Effector memory CD4-positive, alpha-beta T cell (primary cell): ENCODE measurements around the gene CLEC16A.

Experiments used
- DNase-seq, 3 donors: peaks; one replicate each; pipeline ENCODE4 v3.0.0-alpha.2; 2020
- H3K27ac ChIP-seq: 2 replicates; pipeline ENCODE4 v1.7.0; 2013; ENCODE audit warnings: mild to moderate bottlenecking, low read length, moderate library complexity; ENCODE audit not compliant: insufficient read depth, poor library complexity, severe bottlenecking
- H3K27me3 ChIP-seq: replicated peaks from 2 replicates; pipeline ENCODE4 v1.7.0; 2013; ENCODE audit warnings: mild to moderate bottlenecking, low read length; ENCODE audit not compliant: insufficient read depth, control insufficient read depth, poor library complexity, severe bottlenecking
- H3K36me3 ChIP-seq: 2 replicates; pipeline ENCODE4 v1.7.0; 2013; ENCODE audit warnings: mild to moderate bottlenecking, low read length, moderate library complexity; ENCODE audit not compliant: control insufficient read depth, insufficient read depth
- H3K4me1 ChIP-seq: 2 replicates; pipeline ENCODE4 v1.7.0; 2013; ENCODE audit warnings: low read length, mild to moderate bottlenecking; ENCODE audit not compliant: control insufficient read depth, insufficient read depth, poor library complexity, severe bottlenecking
- H3K4me3 ChIP-seq: 2 replicates; pipeline ENCODE4 v1.7.0; 2013; ENCODE audit warnings: low read length, low read depth, mild to moderate bottlenecking; ENCODE audit not compliant: insufficient read depth, poor library complexity, severe bottlenecking
- H3K9me3 ChIP-seq: 2 replicates; pipeline ENCODE4 v1.7.0; 2013; ENCODE audit warnings: mild to moderate bottlenecking, low read length, moderate library complexity; ENCODE audit not compliant: control insufficient read depth

The CLEC16A gene

DNA sequence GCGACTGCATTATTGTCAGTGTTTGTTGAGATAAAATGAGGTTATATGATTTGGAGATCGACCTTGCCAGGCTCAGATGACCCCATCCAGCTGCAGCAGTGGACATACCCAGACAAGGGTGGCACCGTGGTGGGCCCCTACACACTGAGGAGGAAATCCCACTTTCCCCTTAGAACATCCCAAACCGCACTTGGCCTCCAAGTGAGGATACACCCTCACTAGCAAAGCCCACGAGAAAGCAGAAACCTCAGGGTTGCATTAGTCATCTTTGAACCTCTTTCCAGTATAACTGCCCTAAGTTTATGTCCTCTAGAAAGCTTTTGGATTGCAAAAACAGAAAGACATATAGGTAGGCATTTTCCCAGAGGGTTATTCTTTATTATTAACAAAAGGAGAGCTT is 101.5 kb downstream of the CLEC16A start:
- DNase-seq = no peak
- H3K36me3 ChIP-seq = peaks cover 29% of the 10 kb centered on the region

DNA sequence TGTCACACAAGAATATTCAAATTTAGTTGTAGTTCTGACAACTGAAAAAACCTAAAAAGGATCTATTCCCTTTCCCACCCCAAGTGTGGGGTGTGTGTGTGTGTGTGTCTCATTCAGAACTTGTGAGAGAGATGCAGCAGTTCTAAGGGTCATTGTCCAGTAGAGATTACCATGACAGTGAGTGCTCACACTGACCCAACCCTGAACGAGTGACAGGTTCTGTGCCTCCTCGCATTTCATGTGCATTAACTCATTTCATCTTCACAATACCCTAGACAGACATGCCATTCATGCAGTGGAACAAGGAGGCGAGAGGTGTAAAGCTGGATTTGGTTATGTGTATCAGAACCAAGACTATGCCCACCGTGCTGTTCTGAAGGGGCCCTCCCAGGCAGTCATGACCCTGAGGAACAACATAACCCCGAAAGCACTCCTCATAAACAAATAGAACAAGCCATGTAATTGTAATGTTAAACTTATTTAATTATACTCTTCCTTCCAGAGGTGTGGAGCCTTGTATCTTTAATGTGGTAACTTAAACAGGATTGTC is 102.1 kb downstream of the CLEC16A start:
- DNase-seq = no peak
- Histone ChIP-seq H3K27ac (no peak overlapping the region), H3K9me3 (no peaks in the 10 kb centered on the region), H3K4me1 (peaks cover 9% of the 10 kb centered on the region), H3K4me3 (no peak overlapping the region), H3K36me3 (peaks cover 25% of the 10 kb centered on the region), H3K27me3 (no peaks in the 10 kb centered on the region)

More for the DNA sequence above, 101.5 kb downstream of the CLEC16A start:
- Histone ChIP-seq H3K4me1 (peaks cover 3% of the 10 kb centered on the region), H3K9me3 (no peaks in the 10 kb centered on the region), H3K27me3 (no peaks in the 10 kb centered on the region), H3K27ac (no peak overlapping the region), H3K4me3 (no peak overlapping the region)

DNA sequence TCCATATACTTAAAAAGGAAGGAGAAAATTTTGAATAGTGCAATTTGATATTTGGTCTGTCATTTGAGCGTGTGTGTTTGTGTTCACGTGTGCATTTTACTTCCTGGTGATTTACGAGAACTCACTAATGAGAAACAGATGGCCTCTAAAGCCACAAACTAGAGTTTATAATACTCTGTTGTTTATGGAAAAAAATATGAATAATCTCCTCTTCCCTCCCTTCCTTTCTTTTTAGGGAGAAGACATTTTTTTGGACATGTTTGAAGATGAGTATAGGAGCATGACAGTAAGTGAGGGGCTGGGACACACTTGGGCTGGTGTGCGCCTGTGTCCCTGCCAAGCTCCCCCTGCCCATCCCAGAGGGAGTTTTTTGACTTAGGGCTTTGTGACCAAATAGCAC is 102.7 kb downstream of the CLEC16A start:
- H3K4me3 ChIP-seq = no peak overlapping the region
- DNase-seq = no peak
- H3K4me1 ChIP-seq = peaks cover 12% of the 10 kb centered on the region
- H3K36me3 ChIP-seq = peaks cover 19% of the 10 kb centered on the region
- H3K9me3 ChIP-seq = no peaks in the 10 kb centered on the region
- no peaks in the 10 kb centered on the region for H3K27me3 ChIP-seq
- H3K27ac ChIP-seq = no peak overlapping the region

DNA sequence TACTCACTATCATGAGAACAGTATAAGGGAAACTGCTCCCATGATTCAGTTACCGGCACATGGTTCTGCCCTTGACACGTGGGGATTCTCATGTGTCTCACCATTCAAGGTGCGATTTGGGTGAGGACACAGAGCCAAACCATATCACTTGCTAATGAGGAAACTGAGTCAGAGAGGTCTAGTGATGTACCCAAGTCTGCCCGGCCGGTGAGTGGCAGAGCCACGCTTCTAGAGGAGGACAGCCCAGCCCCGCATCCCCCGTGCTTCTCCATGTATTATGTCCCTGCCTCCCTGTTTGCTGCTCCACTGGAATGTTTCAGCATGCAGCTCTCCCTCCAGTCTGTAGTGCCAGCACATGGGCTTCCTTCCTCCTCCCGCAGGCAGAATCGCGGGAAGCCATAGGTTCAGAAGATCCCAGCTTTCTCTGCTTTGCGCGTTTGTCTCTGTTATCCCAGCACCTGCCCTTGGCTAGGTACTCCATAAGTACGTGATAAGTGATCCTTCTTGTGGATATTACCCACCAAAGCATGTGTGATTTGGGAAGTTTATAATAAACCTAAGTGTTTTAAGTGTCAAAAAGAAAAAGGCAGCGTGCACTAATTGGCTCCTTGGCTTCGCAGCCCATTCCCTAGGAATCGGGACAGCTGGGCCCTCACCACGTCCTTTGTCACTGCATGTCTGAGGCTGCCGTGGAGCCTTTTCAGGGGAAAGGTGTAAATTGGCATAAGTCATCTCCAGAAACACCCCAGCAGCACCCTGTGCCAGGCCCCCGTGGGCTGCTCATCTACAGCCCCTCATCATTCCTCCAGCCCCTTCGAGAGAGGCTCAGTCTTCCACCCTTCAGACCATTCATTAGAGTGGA is 103.8 kb downstream of the CLEC16A start:
- Histone ChIP-seq H3K4me3 (no peak overlapping the region), H3K4me1 (peaks cover 15% of the 10 kb centered on the region), H3K9me3 (no peaks in the 10 kb centered on the region), H3K27me3 (no peaks in the 10 kb centered on the region), H3K36me3 (peaks cover 19% of the 10 kb centered on the region), H3K27ac (no peak overlapping the region)
- no peak for DNase-seq

DNA sequence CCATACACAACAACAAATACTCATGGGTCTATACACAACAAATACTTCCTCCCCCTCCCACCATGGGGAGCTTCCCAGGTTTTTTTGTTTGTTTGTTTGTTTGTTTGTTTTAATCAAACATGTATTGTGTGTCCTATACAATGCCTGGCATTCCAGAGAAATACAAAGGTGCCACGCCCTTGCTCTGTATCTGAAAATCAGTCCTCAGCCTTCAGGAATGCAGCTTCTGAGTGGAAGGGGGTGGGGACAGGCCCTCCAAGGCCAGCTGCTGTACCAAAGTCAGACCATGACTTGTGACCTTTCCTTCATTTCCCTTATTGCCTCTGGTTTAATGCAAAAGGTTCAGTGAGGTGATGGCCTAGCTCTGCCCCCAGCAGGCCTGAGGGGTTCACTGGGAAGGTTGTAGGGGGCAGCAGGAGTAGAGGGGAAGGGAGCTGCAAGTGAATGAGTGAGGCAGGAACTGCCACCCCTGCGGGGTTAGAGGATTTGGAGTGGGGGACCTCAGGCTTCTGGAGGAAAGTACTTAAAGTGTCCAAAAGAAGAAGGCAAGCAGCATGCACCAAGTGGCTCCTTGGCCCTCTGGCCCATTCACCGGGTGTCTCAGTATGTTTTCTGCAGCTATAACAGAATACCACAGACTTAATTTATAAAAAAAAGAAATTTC is 105.2 kb downstream of the CLEC16A start:
- no peak overlapping the region for H3K4me3 ChIP-seq
- no peak overlapping the region for H3K27ac ChIP-seq
- H3K4me1 ChIP-seq = peaks cover 15% of the 10 kb centered on the region
- H3K27me3 ChIP-seq = no peaks in the 10 kb centered on the region
- peaks cover 19% of the 10 kb centered on the region for H3K36me3 ChIP-seq
- DNase-seq = no peak
- H3K9me3 ChIP-seq = no peaks in the 10 kb centered on the region

DNA sequence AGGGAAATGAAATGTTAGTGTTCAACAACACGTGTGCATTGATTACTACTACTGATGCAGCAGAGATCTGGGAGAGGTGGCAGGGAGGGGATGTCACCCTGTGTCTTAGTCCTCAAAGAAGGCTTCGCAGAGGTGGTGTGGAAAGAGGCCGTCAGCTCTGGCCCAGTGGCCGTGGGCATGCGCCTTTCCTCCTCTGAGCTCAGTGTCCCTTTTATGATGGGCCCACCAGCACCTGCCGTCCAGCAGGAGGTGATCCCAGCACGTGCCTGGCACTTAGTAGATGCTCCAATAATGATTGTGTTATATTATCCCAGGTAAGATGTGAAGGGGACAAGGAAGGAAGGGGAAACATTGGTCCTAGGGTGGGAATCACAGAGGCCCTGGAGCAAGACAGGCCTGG is 106.2 kb downstream of the CLEC16A start:
- H3K27me3 ChIP-seq = no peaks in the 10 kb centered on the region
- no peak overlapping the region for H3K27ac ChIP-seq
- peaks cover 15% of the 10 kb centered on the region for H3K4me1 ChIP-seq
- DNase-seq = no peak
- no peak overlapping the region for H3K4me3 ChIP-seq
- H3K9me3 ChIP-seq = no peaks in the 10 kb centered on the region
- H3K36me3 ChIP-seq = peaks cover 19% of the 10 kb centered on the region

DNA sequence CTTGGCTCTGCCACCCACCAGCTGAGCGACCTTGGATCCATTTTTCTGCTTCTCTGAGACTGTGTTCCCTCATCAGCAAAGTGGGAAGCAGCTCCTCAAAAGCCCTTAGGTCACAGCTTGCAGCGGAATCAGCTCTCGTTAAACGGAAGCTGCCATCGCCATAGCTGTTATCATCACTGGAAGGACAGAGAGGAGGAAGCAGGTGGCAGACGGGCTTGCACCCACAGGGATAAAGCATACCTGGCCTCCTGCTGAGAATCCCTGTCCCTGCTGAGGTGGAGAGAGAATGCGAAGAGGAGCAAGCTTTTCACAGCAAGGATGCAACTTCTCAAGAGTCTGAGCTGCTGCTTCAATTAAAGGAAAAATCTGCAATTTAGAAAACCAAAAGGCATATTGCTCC is 106.6 kb downstream of the CLEC16A start:
- no peaks in the 10 kb centered on the region for H3K9me3 ChIP-seq
- H3K4me3 ChIP-seq = no peak overlapping the region
- peaks cover 15% of the 10 kb centered on the region for H3K4me1 ChIP-seq
- peaks cover 16% of the 10 kb centered on the region for H3K36me3 ChIP-seq
- no peak for DNase-seq
- no peaks in the 10 kb centered on the region for H3K27me3 ChIP-seq
- H3K27ac ChIP-seq = no peak overlapping the region

DNA sequence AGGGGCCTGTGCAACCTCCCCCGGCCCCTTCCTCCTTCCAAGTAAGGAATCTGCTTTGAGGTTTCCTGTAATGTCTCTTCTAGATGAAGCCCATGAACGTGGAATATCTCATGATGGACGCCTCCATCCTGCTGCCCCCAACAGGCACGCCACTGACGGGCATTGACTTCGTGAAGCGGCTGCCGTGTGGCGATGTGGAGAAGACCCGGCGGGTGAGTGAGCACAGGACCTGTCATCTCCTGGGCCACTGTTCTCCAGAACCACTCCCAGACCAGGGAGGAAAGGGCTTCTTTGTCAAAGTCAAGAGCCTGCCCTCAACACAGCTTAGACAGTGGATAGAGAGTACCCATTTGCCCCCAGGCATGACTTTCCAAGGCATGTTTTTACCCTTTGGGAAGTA is 107.1 kb downstream of the CLEC16A start:
- Histone ChIP-seq H3K27me3 (no peaks in the 10 kb centered on the region), H3K4me3 (no peak overlapping the region), H3K9me3 (no peaks in the 10 kb centered on the region), H3K4me1 (peaks cover 15% of the 10 kb centered on the region), H3K27ac (no peak overlapping the region), H3K36me3 (peaks cover 14% of the 10 kb centered on the region)
- DNase-seq = no peak

DNA sequence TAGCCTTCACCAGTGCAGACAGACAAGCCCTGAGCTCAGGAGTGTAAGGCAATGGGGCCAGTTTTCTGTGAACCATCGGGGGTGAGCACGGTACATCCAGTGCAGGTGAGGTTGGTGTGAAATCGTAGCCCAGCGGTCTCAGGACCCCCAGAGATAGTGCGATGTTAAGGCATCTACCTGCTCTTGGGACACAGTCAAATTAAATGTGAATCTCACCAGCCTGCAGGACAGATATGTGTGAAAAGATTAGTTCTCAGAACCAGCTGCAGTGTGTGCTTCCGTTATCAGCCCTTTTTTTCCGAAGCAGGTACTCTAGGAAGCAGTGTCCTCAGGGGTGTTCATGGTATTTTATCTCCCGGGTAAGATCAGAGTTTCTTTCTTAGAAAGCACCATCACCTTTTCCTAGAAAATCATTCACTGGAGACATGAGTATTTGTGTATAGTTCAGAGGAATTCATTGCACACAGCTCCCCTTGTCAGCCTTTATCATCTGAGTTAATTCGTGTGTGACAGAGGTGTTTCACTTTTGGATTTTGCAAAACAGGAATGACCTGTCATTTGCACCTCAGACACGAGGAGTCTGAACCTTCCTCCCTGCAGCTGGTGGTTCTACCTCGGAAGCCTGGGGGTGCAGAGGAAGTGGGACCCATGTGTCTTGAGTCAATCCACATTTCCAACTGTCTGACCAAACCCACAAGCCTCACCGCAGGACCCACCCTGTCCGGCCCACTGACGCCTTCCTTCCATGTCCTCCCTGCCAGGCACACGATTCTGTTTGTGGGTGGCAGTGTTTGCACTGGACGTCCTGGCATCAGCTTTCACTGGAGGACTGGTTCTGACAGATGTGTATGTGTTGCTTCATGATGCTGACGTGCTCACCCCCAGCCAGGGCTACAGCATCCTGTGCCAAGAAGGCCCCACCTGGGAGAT is 107.8 kb downstream of the CLEC16A start:
- Histone ChIP-seq H3K9me3 (no peaks in the 10 kb centered on the region), H3K27me3 (no peaks in the 10 kb centered on the region), H3K36me3 (peaks cover 10% of the 10 kb centered on the region), H3K4me1 (peaks cover 15% of the 10 kb centered on the region), H3K27ac (no peak overlapping the region), H3K4me3 (no peak overlapping the region)
- DNase-seq = no peak
